ENCODE data around the gene MAMSTR.
"Not testable (repeated sequence)": the region's sequence is repeated elsewhere in the genome, so short reads cannot be mapped to it uniquely, and the experiment has no call there.

The MAMSTR gene, protein sequence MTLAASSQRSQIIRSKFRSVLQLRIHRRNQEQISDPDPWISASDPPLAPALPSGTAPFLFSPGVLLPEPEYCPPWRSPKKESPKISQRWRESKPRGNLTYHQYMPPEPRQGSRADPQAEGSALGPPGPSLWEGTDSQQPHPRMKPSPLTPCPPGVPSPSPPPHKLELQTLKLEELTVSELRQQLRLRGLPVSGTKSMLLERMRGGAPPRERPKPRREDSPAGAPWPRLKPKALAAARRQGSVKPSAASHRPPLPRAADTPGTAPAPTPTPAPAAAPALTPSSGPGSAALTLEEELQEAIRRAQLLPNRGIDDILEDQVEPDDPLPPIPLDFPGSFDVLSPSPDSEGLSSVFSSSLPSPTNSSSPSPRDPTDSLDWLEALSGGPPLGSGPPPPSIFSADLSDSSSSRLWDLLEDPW

DNA sequence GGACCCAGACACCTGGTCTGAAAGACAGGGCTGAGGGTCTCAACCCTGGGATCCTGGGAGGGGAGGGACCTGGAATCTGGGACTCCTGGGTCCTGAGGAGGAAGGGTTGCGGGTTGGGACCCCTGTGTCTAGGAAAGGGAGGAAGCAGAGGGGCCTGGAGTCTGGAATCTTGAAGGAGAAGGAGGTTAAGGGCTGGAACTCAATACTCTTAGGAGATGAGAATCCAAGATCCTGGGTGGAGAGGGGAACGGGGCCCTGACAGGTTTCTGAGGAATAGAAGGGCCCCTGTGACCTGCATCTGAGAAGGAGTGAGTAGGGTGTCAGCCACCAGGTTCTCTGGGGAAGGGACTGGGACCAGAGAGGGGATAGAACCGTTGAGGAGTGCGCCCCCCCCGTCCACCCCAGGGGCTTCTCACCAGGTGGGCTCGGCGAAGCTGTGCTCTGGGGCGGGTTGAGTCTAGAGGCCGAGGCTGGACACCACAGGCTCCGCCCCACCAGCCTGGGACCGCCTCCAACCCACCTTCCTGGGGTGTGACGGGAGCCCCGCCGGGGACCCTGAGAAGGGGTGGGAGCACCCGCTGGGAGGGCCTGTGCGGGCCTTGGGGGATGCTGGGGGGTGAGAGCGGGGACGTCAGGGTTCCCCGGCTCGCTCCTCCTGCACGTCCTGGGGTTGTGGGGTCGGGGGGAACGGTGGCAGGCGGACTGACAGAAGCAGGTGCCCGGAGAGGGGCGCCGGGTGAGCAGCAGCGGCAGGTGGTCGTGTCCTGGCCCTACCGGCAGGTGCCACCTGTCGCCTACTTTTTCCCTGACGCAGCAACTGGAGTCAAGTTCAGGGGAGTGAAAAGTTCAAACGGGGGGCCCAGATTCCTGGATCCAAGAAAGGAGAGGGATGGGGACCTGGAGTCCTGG lies at the start of gene MAMSTR:
TSS of gene MAMSTR (minus strand) at position 463 of the 909 bp plus-strand sequence. CDS start 694 bp downstream, outside the sequence.
- H3K4me3 ChIP-seq, result peak within 1 kb of the TSS; percentile 47 to 72 (median 59); a peak in 19 of 20 replicates
- peak within 1 kb of the TSS; percentile 65 to 93 (median 79) for H3K4me2 ChIP-seq
- peak within 1 kb of the TSS; percentile 14 to 90 (median 81); a peak in 20 of 22 replicates for H3K27ac ChIP-seq
- no peaks in the 10 kb centered on the region for H3K27me3 ChIP-seq
- H4K20me1 ChIP-seq, result no peaks in the 10 kb centered on the region
- no peak for TF ChIP-seq Cebpa-rat (IDR thresholded peaks at IDR 0.05)
- peaks cover 0 to 33% (median 24%) of the 10 kb centered on the region in 11 experiments; a peak in 14 of 22 replicates for H3K36me3 ChIP-seq
- H3K4me1 ChIP-seq, result peaks cover 21 to 54% (median 42%) of the 10 kb centered on the region in 10 experiments
- peak within 1 kb of the TSS in 9 of 11 experiments; percentile 70 to 85 (median 80); a peak in 18 of 22 replicates for H3K9ac ChIP-seq
- H3K9me3 ChIP-seq (replicated peaks in 1 of 11), result no peaks in the 10 kb centered on the region

DNA sequence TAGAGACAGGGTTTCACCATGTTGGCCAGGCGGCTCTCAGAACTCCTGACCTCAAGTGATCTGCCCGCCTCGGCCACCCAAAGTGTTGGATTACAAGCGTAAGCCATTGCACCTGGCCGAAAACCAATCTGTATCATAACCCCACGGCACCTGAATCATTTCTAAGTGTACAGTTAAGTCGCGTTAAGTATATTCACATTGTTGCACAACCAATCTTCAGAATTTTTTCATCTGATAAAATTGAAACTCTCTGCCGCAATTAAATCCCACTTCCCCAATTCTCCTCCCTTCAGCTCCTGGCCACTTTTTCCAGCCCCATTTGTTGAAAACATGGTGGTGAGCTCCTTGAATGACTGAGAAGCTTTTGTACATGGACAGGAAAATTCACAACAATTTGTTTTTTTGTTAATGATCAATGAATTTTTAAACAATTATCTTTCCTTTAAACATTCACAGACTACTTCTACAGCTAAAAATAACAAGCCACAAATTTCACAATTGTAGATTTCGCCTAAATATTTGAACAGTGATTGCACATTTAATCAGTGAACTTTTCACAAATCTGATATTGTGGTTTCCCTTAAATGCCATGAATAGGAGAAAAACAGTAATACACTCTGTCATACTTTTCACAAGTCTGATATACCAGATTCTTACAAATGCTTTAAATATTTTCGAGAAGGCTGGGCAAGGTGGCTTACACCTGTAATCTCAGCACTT lies 49.6 kb upstream of the MAMSTR start:
- 0 out of 22 replicates have a peak overlapping the region, but pooled peaks of 1 of the 11 experiments have one; percentile 30 for H3K9ac ChIP-seq
- H3K4me1 ChIP-seq, result peaks cover 10 to 37% (median 26%) of the 10 kb centered on the region in 10 experiments
- no peak overlapping the region for H3K4me3 ChIP-seq
- H3K9me3 ChIP-seq (replicated peaks in 1 of 11), result no peaks in the 10 kb centered on the region
- H4K20me1 ChIP-seq, result no peaks in the 10 kb centered on the region
- peak overlapping the region in 6 of 11 experiments; percentile 8 to 61 (median 36); a peak in 12 of 22 replicates for H3K27ac ChIP-seq
- peak in 7 of 11 experiments; percentile 19 to 54 (median 47); a peak in 6 of 22 replicates for TF ChIP-seq Cebpa-rat (IDR thresholded peaks at IDR 0.05)
- no peaks in the 10 kb centered on the region for H3K36me3 ChIP-seq
- peak overlapping the region in 10 of 11 experiments; percentile 3 to 70 (median 53); a peak in 19 of 22 replicates for H3K4me2 ChIP-seq
- H3K27me3 ChIP-seq, result no peaks in the 10 kb centered on the region

DNA sequence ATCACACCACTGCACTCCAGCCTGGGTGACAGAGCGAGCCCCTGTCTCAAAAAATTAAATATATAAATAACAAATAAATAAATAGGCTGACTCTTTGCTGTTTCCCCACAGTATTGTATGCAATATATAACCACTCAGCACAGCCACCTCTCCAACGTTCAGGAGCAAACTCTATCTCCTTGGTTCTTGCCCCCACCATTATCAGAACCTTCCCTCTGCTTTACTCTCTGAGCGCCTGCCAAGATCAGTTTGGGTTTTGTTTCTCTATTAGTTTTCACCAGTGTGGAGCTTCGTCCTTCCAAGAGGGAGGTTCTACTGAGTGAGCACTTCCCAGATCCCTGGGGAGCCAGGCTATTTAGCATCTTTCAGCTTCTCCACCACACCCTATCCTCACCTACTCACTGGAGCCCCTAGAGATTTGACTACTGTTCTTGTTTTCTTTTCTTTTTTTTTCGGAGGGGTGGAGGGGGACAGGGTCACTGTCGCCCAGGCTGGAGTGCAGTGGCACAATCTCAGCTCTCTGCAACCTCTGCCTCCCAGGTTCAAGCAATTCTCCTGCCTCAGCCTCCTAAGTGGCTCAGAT lies 48.7 kb upstream of the MAMSTR start:
- peak overlapping the region in 5 of 11 experiments; percentile 24 to 61 (median 48); a peak in 7 of 22 replicates for H3K27ac ChIP-seq
- peak overlapping the region in 9 of 11 experiments; percentile 3 to 70 (median 47); a peak in 16 of 22 replicates for H3K4me2 ChIP-seq
- H3K9me3 ChIP-seq (replicated peaks in 1 of 11); H3K27me3 ChIP-seq; H3K4me3 ChIP-seq; H3K9ac ChIP-seq; H3K36me3 ChIP-seq; H4K20me1 ChIP-seq: not testable (repeated sequence)
- peaks cover 7 to 34% (median 22%) of the 10 kb centered on the region in 10 experiments; a peak in 18 of 20 replicates for H3K4me1 ChIP-seq

DNA sequence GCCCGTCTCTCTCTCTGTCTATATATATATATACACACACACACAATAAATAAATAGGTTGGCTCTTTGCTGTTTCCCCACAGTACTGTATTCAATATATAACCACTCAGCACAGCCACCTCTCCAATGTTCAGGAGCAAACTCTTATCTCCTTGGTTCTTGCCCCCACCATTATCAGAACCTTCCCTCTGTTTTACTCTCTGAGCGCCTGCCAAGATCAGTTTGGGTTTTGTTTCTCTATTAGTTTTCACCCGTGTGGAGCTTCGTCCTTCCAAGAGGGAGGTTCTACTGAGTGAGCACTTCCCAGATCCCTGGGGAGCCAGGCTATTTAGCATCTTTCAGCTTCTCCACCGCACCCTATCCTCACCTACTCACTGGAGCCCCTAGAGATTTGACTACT lies 46.3 kb upstream of the MAMSTR start:
- not testable (repeated sequence) for H3K36me3 ChIP-seq; H3K27me3 ChIP-seq; H3K27ac ChIP-seq; H3K9me3 ChIP-seq (replicated peaks in 1 of 11); H3K4me2 ChIP-seq; H3K4me3 ChIP-seq; H4K20me1 ChIP-seq; H3K9ac ChIP-seq
- H3K4me1 ChIP-seq, result peaks cover 9 to 35% (median 21%) of the 10 kb centered on the region in 10 experiments

DNA sequence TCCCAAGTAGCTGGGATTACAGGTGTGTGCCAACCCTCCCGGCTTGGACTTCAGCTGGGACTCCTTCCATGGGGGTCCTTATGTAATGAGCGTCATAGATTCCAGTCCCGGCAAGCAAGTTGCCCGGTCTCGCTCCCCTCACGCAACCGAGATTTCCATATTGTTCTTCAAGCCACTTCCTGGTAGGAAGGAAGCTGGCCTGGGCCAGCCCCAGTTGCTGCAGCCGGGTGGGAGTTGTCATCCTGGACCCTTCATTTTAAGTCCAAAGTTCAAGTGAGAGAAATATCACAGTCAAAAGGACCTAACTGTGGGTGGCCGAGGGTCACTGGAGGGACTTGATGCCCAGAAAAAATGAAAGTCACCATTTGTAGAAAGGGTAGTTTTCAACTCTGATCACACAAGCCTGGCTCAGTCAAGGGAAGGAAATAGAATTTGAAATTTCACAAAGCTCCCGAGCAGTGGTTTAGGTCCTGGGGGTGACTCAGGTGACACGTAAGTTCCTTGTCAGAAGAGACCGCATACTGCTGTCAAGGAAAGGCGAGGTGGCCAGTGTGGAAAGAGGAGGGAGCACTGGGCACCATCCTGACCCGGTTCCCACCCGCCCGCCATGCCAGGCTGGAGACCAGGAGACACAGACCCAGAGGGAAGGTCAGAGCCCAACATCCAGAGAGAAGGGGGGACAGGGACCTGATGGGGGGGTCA lies 41.1 kb upstream of the MAMSTR start:
- H3K4me1 ChIP-seq, result peaks cover 11 to 21% (median 18%) of the 10 kb centered on the region in 10 experiments
- no peaks in the 10 kb centered on the region for H3K27me3 ChIP-seq
- no peak overlapping the region for H3K4me3 ChIP-seq
- no peaks in the 10 kb centered on the region for H3K9me3 ChIP-seq (replicated peaks in 1 of 11)
- no peaks in the 10 kb centered on the region for H4K20me1 ChIP-seq
- H3K27ac ChIP-seq, result peak overlapping the region; percentile 5 to 77 (median 65); a peak in 20 of 22 replicates
- peak overlapping the region in 8 of 11 experiments; percentile 0 to 53 (median 30); a peak in 9 of 22 replicates for H3K9ac ChIP-seq
- no peak for TF ChIP-seq Cebpa-rat (IDR thresholded peaks at IDR 0.05)
- H3K4me2 ChIP-seq, result peak overlapping the region; percentile 37 to 86 (median 68)
- no peaks in the 10 kb centered on the region for H3K36me3 ChIP-seq

DNA sequence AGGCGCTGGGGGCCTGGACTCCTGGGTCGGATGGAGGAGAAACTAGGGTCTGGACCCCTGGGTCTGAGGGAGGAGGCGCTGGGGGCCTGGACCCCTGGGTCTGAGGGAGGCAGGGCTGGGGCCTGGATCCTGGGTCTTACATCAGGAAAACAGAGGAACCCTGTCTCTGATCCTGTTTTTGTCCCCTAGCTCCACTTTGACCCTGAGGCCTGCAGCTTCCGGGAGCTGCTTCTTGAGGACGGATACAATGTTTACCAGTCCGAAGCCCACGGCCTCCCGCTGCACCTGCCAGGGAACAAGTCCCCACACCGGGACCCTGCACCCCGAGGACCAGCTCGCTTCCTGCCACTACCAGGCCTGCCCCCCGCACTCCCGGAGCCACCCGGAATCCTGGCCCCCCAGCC lies 38.2 kb upstream of the MAMSTR start:
- TF ChIP-seq Cebpa-rat (IDR thresholded peaks at IDR 0.05), result no peak

DNA sequence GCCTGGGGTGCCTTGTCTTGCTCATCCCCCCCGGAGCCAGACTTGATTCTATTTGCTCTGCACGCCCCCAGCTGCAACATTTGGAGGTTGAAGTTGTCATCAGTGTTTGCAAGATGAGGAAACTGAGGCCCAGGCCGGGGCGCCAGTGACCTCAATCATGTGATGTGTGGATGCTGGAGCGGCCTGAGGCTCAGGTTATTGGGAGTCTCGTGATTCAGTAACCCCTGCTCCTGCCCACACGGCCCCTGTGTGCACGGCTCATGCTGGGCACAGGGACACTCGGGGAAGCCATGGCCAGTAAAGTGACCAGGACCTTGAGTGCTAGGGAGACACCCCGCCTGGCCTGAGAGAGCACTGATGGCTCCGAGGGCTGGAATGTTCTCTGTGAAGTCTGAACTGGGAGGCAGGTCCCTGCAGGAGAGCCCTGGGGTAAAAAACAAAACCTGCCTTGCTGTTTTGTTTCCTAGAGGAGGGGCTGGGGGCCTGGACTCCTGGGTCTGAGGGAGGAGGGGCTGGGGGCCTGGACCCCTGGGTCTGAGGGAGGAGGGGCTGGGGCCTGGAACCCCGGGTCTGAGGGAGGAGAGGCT lies 37.7 kb upstream of the MAMSTR start:
- Histone ChIP-seq H3K27ac (no peak overlapping the region), H3K27me3 (peaks cover 0 to 23% (median 19%) of the 10 kb centered on the region in 11 experiments; a peak in 19 of 22 replicates), H3K4me1 (peaks cover 30 to 53% (median 43%) of the 10 kb centered on the region in 10 experiments)

More for the DNA sequence above, 38.2 kb upstream of the MAMSTR start:
- Histone ChIP-seq H3K9me3 (replicated peaks in 1 of 11) (no peaks in the 10 kb centered on the region), H3K27ac (no peak overlapping the region), H3K4me1 (peaks cover 29 to 47% (median 37%) of the 10 kb centered on the region in 10 experiments), H3K27me3 (peaks cover 0 to 17% (median 14%) of the 10 kb centered on the region in 11 experiments; a peak in 19 of 22 replicates), H3K4me2 (no peak overlapping the region), H3K36me3 (no peaks in the 10 kb centered on the region), H3K4me3 (no peak overlapping the region), H4K20me1 (no peaks in the 10 kb centered on the region), H3K9ac (no peak overlapping the region)

More for the DNA sequence above, 37.7 kb upstream of the MAMSTR start:
- Histone ChIP-seq H3K4me2 (no peak overlapping the region), H3K4me3 (no peak overlapping the region), H4K20me1 (no peaks in the 10 kb centered on the region), H3K9ac (no peak overlapping the region), H3K9me3 (replicated peaks in 1 of 11) (no peaks in the 10 kb centered on the region), H3K36me3 (no peaks in the 10 kb centered on the region)
- no peak for TF ChIP-seq Cebpa-rat (IDR thresholded peaks at IDR 0.05)

Measured in BLaER1 treated with 17β-estradiol and CSF1 and Interleukin-3, amounts not matched to agents 10 nM and 100 nM (cell line).